Caco-2 (cell line): ENCODE measurements around the gene P2RY6. TPM values are rescaled to one million over a fixed set of nuclear protein-coding genes. Genes with fewer than 3 reads are reported as not detected.

Experiments
- BruUV-seq: library from RNA; stranded (reverse); fragments of 400-500 nt; replicated peaks from 2 replicates; lab custom pipeline; 2021; lab: Mats Ljungman, UMichigan
- CTCF ChIA-PET: fragments of 300-600 bp; sonication (Branson Sonifier 250); formaldehyde crosslinking; loops from one replicate; lab custom pipeline; 2022; ENCODE audit warnings: antibody characterized with exemption; lab: Charles Lee
- POLR2A ChIA-PET: fragments of 300-600 bp; sonication (Branson Sonifier 250); formaldehyde crosslinking; loops from one replicate; lab custom pipeline; 2022; ENCODE audit warnings: antibody characterized with exemption; lab: Charles Lee
- DNase-seq, 2 experiments: peaks; one replicate each; pipeline versions ENCODE4 v3.0.0 to v3.0.0-alpha.2; 2020 to 2022
- H3K27me3 ChIP-seq: replicated peaks from 2 replicates; pipeline ENCODE4 v1.6.0; 2011; ENCODE audit warnings: low read length; ENCODE audit not compliant: control insufficient read depth, insufficient read depth
- H3K36me3 ChIP-seq: 2 replicates; pipeline ENCODE4 v1.5.1; 2011; ENCODE audit warnings: low read length; ENCODE audit not compliant: control insufficient read depth, insufficient read depth
- H3K4me1 ChIP-seq: fragments of 250-450 bp; sonication (Bioruptor Pico); 2 replicates; pipeline ENCODE4 v1.5.1; 2020; ENCODE audit warnings: mild to moderate bottlenecking
- H3K4me3 ChIP-seq: 2 replicates; pipeline ENCODE4 v1.5.1; 2011; ENCODE audit warnings: low read depth, mild to moderate bottlenecking, control low read depth, low read length
- H3K9me3 ChIP-seq: fragments of 250-450 bp; sonication (Bioruptor Pico); 2 replicates; pipeline ENCODE4 v1.5.1; 2020; ENCODE audit warnings: mild to moderate bottlenecking, moderate library complexity
- H3K27ac Mint-ChIP-seq: one replicate; pipeline ENCODE4 v1.8.0; 2022; ENCODE audit warnings: mixed read lengths; ENCODE audit not compliant: unreplicated experiment
- H3K27me3 Mint-ChIP-seq: one replicate; pipeline ENCODE4 v1.8.0; 2022; ENCODE audit warnings: mixed read lengths; ENCODE audit not compliant: insufficient read depth, unreplicated experiment
- H3K36me3 Mint-ChIP-seq: one replicate; pipeline ENCODE4 v1.8.0; 2022; ENCODE audit warnings: mild to moderate bottlenecking, mixed read lengths; ENCODE audit not compliant: insufficient read depth, unreplicated experiment
- H3K4me1 Mint-ChIP-seq: one replicate; pipeline ENCODE4 v1.8.0; 2022; ENCODE audit warnings: low read depth, mixed read lengths; ENCODE audit not compliant: unreplicated experiment
- H3K4me3 Mint-ChIP-seq: one replicate; pipeline ENCODE4 v1.8.0; 2022; ENCODE audit warnings: mild to moderate bottlenecking, moderate library complexity, mixed read lengths; ENCODE audit not compliant: unreplicated experiment
- H3K9me3 Mint-ChIP-seq: one replicate; pipeline ENCODE4 v1.8.0; 2022; ENCODE audit warnings: mixed read lengths; ENCODE audit not compliant: unreplicated experiment
- CTCF ChIP-seq, 2 experiments: fragments of 200-600 bp in 1 of 2; IDR thresholded peaks; 1 replicate in 1 of 2; 2 replicates in 1 of 2; pipeline versions ENCODE4 v1.5.1 to v1.8.0; 2011 to 2022; ENCODE audit warnings: antibody characterized with exemption in 1 of 2, control low read depth in 1 of 2, inconsistent platforms in 1 of 2, low read depth in 1 of 2, low read length in 1 of 2, mild to moderate bottlenecking in 1 of 2, moderate library complexity in 1 of 2; ENCODE audit not compliant: insufficient read depth in 1 of 2, severe bottlenecking in 1 of 2, unreplicated experiment in 1 of 2
- intact Hi-C: fragments of 100-400 bp; cut with micrococcal nuclease; formaldehyde crosslinking; loops from one replicate; pipeline ENCODE4 v1.10.0; 2022; ENCODE audit not compliant: unreplicated experiment
- total RNA-seq: library from RNA; stranded (reverse); gene quantifications from 2 replicates; pipeline ENCODE4 v1.2.3, GENCODE V29; 2022

P2RY6 gene
- total RNA-seq, 1 experiment from 2014 or later = 55.7 TPM

- Mint-ChIP-seq H3K27me3 (no peaks in the 10 kb centered on the region), H3K27ac (peak overlapping the region; percentile 5), H3K4me1 (peaks cover 20% of the 10 kb centered on the region), H3K4me3 (no peak overlapping the region), H3K9me3 (no peaks in the 10 kb centered on the region), H3K36me3 (no peaks in the 10 kb centered on the region)
- Histone ChIP-seq H3K9me3 (no peaks in the 10 kb centered on the region), H3K4me1 (0 out of 2 replicates have a peak, but pooled peaks cover 4% of the 10 kb centered on the region), H3K27me3 (no peaks in the 10 kb centered on the region), H3K4me3 (no peak overlapping the region), H3K36me3 (no peaks in the 10 kb centered on the region)
- TF ChIP-seq CTCF (IDR thresholded peaks at IDR 0.05; ENCODE audit: insufficient read depth in 1 of 2, low read depth in 1 of 2, low read length in 1 of 2, severe bottlenecking in 1 of 2, unreplicated experiment in 1 of 2) = no peak
- BruUV-seq = no TSS peak
- DNase-seq = peak; percentile 39 to 46
- CTCF ChIA-PET = interaction anchor here (1.0 kb wide), 1 partner anchor 56 kb away, joined by 3 read pairs; no protein-coding TSS in a partner anchor
- intact Hi-C loops = no loop called here
- POLR2A ChIA-PET = no interaction called here
Observed at GRCh38 chr11:73249304-73249703, 22.8 kb upstream of the P2RY6 start.

- intact Hi-C loops = no loop called here
- no TSS peak for BruUV-seq
- Mint-ChIP-seq H3K9me3 (no peaks in the 10 kb centered on the region), H3K4me3 (no peak overlapping the region), H3K27me3 (no peaks in the 10 kb centered on the region), H3K4me1 (peaks cover 12% of the 10 kb centered on the region), H3K36me3 (no peaks in the 10 kb centered on the region), H3K27ac (no peak overlapping the region)
- no peak overlapping the region for H3K4me3 ChIP-seq
- CTCF ChIA-PET = no interaction called here
- DNase-seq = peak in 1 of 2 experiments; percentile 33
- no peak for TF ChIP-seq CTCF (IDR thresholded peaks at IDR 0.05; ENCODE audit: insufficient read depth in 1 of 2, low read depth in 1 of 2, low read length in 1 of 2, severe bottlenecking in 1 of 2, unreplicated experiment in 1 of 2)
- no peaks in the 10 kb centered on the region for H3K27me3 ChIP-seq
- no peaks in the 10 kb centered on the region for H3K9me3 ChIP-seq
- 0 out of 2 replicates have a peak, but pooled peaks cover 4% of the 10 kb centered on the region for H3K4me1 ChIP-seq
- POLR2A ChIA-PET = no interaction called here
- H3K36me3 ChIP-seq = no peaks in the 10 kb centered on the region
Observed at GRCh38 chr11:73249853-73250783, 22.0 kb upstream of the P2RY6 start.

- Mint-ChIP-seq H3K36me3 (no peaks in the 10 kb centered on the region), H3K27ac (no peak overlapping the region), H3K9me3 (no peaks in the 10 kb centered on the region), H3K27me3 (no peaks in the 10 kb centered on the region), H3K4me1 (peaks cover 17% of the 10 kb centered on the region), H3K4me3 (no peak overlapping the region)
- H3K4me3 ChIP-seq = no peak overlapping the region
- H3K27me3 ChIP-seq = no peaks in the 10 kb centered on the region
- H3K36me3 ChIP-seq = no peaks in the 10 kb centered on the region
- intact Hi-C loops = loop anchor here (1.0 kb wide), 2 partner anchors 18 to 37 kb away; no protein-coding TSS in a partner anchor
- ChIA-PET POLR2A (interaction anchor here (0.5 to 1.3 kb wide), 5 partner anchors 17 to 172 kb away, joined by 3 to 6 read pairs (median 3); partner anchors contain the start of gene P2RY6), CTCF (interaction anchor here (0.5 to 1.4 kb wide), 14 partner anchors 10 to 440 kb away, joined by 3 to 18 read pairs (median 4); partner anchors contain the start of gene P2RY6)
- H3K9me3 ChIP-seq = no peaks in the 10 kb centered on the region
- BruUV-seq = no TSS peak
- TF ChIP-seq CTCF (IDR thresholded peaks at IDR 0.05; ENCODE audit: insufficient read depth in 1 of 2, low read depth in 1 of 2, low read length in 1 of 2, severe bottlenecking in 1 of 2, unreplicated experiment in 1 of 2) = peak; percentile 55 to 70
- peak; percentile 71 to 73 for DNase-seq
- peaks cover 8% of the 10 kb centered on the region for H3K4me1 ChIP-seq
Observed at GRCh38 chr11:73252577-73253191, 19.5 kb upstream of the P2RY6 start.
